ENCODE measurements around the gene TYMP. TPM values are rescaled to one million over a fixed set of nuclear protein-coding genes. Genes with fewer than 3 reads are reported as not detected.

Gene TYMP
- total RNA-seq, 2 donors from 2014 or later = 1.2 to 2.1 TPM

DNA sequence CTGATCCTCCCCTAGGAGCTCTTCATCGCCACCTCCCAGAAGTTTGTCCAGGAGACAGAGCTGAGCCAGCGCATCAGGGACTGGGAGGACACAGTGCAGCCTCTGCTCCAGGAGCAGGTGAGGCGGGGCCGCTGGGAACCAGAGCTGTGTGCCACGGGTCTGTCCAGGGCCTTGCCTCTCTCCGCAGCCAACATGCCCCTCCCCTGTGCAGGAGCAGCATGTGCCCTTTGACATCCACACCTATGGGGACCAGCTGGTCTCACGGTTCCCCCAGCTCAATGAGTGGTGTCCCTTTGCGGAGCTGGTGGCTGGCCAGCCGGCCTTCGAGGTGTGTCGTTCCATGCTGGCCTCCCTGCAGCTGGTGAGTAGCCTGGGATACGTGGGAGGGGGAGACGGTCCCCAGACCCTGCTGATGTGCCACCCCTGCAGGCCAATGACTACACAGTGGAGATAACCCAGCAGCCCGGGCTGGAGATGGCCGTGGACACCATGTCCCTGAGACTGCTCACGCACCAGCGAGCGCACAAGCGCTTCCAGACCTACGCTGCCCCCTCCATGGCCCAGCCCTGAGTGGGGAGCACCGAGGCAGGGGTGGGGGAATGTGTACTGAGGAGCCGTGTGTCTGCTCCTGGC is 6.9 kb downstream of the TYMP start:
- no peaks in the 10 kb centered on the region for H3K9me3 ChIP-seq (ENCODE audit: control insufficient read depth, low read length)
- H3K9me3 Mint-ChIP-seq = no peaks in the 10 kb centered on the region
- H3K27ac Mint-ChIP-seq = no peak overlapping the region
- no peak for DNase-seq
- no peak overlapping the region for H3K27ac ChIP-seq (ENCODE audit: low read depth, low read length)
- peaks cover 18% of the 10 kb centered on the region for H3K36me3 Mint-ChIP-seq (ENCODE audit: low read depth)
- no peak overlapping the region for H3K9ac ChIP-seq (ENCODE audit: extremely low read depth, low read length, poor library complexity, severe bottlenecking)
- H3K27me3 ChIP-seq (ENCODE audit: control insufficient read depth, insufficient read depth, low read length, poor library complexity, severe bottlenecking) = peaks cover under 1% of the 10 kb centered on the region
- no peak overlapping the region for H3K4me3 ChIP-seq (ENCODE audit: low read length)
- H3K4me1 ChIP-seq (ENCODE audit: control insufficient read depth, insufficient read depth, low read length) = no peaks in the 10 kb centered on the region
- H3K4me3 Mint-ChIP-seq = peak overlapping the region; percentile 8
- peaks cover 9% of the 10 kb centered on the region for H3K4me1 Mint-ChIP-seq
- TF ChIP-seq, protein P1, sequence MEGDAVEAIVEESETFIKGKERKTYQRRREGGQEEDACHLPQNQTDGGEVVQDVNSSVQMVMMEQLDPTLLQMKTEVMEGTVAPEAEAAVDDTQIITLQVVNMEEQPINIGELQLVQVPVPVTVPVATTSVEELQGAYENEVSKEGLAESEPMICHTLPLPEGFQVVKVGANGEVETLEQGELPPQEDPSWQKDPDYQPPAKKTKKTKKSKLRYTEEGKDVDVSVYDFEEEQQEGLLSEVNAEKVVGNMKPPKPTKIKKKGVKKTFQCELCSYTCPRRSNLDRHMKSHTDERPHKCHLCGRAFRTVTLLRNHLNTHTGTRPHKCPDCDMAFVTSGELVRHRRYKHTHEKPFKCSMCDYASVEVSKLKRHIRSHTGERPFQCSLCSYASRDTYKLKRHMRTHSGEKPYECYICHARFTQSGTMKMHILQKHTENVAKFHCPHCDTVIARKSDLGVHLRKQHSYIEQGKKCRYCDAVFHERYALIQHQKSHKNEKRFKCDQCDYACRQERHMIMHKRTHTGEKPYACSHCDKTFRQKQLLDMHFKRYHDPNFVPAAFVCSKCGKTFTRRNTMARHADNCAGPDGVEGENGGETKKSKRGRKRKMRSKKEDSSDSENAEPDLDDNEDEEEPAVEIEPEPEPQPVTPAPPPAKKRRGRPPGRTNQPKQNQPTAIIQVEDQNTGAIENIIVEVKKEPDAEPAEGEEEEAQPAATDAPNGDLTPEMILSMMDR (conservative IDR thresholded peaks at IDR 0.05) = no peak
- peaks cover 25% of the 10 kb centered on the region for H3K36me3 ChIP-seq (ENCODE audit: control insufficient read depth, insufficient read depth, low read length)
- WGBS, 2 experiments (ENCODE audit: insufficient coverage in 1 of 2, insufficient read length in 1 of 2) = 95 to 96% methylated on average over 12 to 22 of the region's 22 CpGs
- H3K27me3 Mint-ChIP-seq (ENCODE audit: insufficient read depth) = peaks cover 11% of the 10 kb centered on the region

DNA sequence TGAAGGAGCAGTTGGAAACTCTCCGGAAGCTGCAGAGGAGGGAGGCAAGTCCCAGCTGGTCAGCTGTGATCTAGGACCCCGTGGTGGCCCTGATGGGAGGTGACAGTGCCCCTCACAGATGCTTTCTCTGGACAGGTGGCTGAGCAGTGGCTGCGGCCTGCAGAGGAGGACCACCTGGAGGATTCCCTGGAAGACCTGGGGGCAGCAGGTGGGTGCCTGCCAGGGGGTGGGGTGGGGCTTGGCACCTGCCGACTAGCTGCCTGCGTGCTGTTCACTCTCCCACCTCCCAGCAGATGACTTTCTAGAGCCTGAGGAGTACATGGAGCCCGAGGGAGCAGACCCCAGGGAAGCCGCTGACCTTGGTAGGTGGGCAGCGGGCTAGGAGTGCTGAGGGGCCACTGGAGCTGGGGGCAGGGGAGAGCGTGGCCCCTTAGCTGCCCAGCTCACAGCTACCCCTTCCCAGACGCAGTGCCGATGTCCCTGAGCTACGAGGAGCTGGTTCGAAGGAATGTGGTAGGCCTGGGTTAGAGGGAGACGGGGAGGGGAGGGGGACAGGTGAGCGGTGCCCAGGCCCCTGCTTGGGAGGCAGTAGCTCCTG is 7.5 kb downstream of the TYMP start:
- H3K4me3 Mint-ChIP-seq = no peak overlapping the region
- Histone ChIP-seq H3K9me3 (ENCODE audit: control insufficient read depth, low read length) (no peaks in the 10 kb centered on the region), H3K27me3 (ENCODE audit: control insufficient read depth, insufficient read depth, low read length, poor library complexity, severe bottlenecking) (no peaks in the 10 kb centered on the region), H3K27ac (ENCODE audit: low read depth, low read length) (no peak overlapping the region), H3K36me3 (ENCODE audit: control insufficient read depth, insufficient read depth, low read length) (peaks cover 25% of the 10 kb centered on the region), H3K4me3 (ENCODE audit: low read length) (no peak overlapping the region), H3K4me1 (ENCODE audit: control insufficient read depth, insufficient read depth, low read length) (no peaks in the 10 kb centered on the region), H3K9ac (ENCODE audit: extremely low read depth, low read length, poor library complexity, severe bottlenecking) (no peak overlapping the region)
- TF ChIP-seq, protein P1 (conservative IDR thresholded peaks at IDR 0.05) = no peak
- WGBS, 2 experiments (ENCODE audit: insufficient coverage in 1 of 2, insufficient read length in 1 of 2) = 95% methylated on average over 6 to 15 of the region's 15 CpGs
- no peak overlapping the region for H3K27ac Mint-ChIP-seq
- no peaks in the 10 kb centered on the region for H3K9me3 Mint-ChIP-seq
- peaks cover 22% of the 10 kb centered on the region for H3K36me3 Mint-ChIP-seq (ENCODE audit: low read depth)
- peaks cover 9% of the 10 kb centered on the region for H3K4me1 Mint-ChIP-seq
- peaks cover 5% of the 10 kb centered on the region for H3K27me3 Mint-ChIP-seq (ENCODE audit: insufficient read depth)
- DNase-seq = no peak

DNA sequence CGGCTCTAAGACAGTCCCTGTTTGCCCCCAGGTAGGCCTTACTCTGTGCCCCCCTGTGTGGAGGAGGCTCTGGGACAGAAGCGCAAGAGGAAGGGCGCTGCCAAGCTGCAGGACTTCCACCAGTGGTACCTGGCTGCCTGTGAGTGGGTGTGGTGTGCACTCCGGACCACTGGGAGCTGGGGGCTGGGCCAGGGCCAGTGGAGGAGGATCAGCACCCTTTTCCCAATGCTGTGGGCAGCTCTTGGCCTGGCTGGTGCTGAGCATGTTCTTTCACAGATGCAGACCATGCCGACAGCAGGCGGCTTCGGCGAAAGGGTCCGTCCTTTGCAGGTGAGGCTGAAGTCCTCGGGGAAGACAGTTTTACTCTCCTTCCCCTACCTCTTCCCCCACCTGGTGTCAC is 8.1 kb downstream of the TYMP start:
- no peak overlapping the region for H3K4me3 ChIP-seq (ENCODE audit: low read length)
- Mint-ChIP-seq H3K9me3 (no peaks in the 10 kb centered on the region), H3K4me1 (peaks cover 6% of the 10 kb centered on the region), H3K4me3 (no peak overlapping the region), H3K27me3 (ENCODE audit: insufficient read depth) (peaks cover under 1% of the 10 kb centered on the region), H3K36me3 (ENCODE audit: low read depth) (peaks cover 22% of the 10 kb centered on the region), H3K27ac (no peak overlapping the region)
- no peaks in the 10 kb centered on the region for H3K9me3 ChIP-seq (ENCODE audit: control insufficient read depth, low read length)
- H3K27me3 ChIP-seq (ENCODE audit: control insufficient read depth, insufficient read depth, low read length, poor library complexity, severe bottlenecking) = no peaks in the 10 kb centered on the region
- 92 to 94% methylated on average over 9 to 10 of the region's 10 CpGs for WGBS, 2 experiments (ENCODE audit: insufficient coverage in 1 of 2, insufficient read length in 1 of 2)
- peaks cover 26% of the 10 kb centered on the region for H3K36me3 ChIP-seq (ENCODE audit: control insufficient read depth, insufficient read depth, low read length)
- H3K27ac ChIP-seq (ENCODE audit: low read depth, low read length) = no peak overlapping the region
- no peak overlapping the region for H3K9ac ChIP-seq (ENCODE audit: extremely low read depth, low read length, poor library complexity, severe bottlenecking)
- no peak for DNase-seq
- TF ChIP-seq, protein P1 (conservative IDR thresholded peaks at IDR 0.05) = no peak
- H3K4me1 ChIP-seq (ENCODE audit: control insufficient read depth, insufficient read depth, low read length) = no peaks in the 10 kb centered on the region

All from endodermal cell (in vitro differentiated cells).